ELF-1 (cell line): ENCODE results near the gene ANK2.

Experiments
- DNase-seq: peaks from one replicate; pipeline ENCODE4 v3.0.0-alpha.2; 2016; ENCODE audit warnings: low read depth, low spot score

ANK2 gene

DNA sequence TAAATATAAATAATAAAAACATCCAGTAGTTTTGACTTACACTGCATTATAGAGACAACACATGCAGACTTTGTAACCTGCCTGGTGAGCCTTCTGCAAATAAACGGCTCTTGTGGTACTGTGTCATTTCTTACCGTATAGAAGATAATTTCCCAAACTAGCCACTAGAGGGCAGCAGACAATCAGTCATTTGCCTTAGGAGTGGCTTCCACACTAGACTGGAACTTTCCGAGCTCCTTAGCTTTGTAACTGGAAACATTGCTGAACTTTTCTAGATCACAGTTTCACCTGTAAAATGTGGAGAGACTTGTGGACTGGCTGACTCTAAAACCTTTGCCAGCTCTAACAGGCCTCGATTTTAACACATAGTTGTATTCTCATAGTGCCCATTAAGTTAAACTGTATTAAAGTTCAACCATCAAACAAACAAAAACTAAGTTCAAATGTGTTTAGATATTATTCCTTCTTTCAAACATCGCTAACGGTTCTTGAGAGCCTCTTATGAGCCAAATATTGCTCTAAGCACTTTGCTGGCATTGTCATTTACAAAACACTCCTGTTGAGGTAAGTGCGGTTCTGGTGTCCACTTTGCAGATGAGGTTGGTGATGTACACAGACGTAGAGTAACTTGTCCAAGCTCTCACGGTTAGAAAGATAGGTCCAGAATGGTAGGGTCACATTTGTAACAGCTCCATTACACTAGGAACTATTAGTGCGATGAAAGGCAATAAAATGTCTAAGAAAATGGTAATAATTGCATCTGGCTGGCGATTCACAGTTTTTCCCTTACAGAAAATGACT is 345.5 kb downstream of the ANK2 start:
- peak; percentile 74 for DNase-seq

DNA sequence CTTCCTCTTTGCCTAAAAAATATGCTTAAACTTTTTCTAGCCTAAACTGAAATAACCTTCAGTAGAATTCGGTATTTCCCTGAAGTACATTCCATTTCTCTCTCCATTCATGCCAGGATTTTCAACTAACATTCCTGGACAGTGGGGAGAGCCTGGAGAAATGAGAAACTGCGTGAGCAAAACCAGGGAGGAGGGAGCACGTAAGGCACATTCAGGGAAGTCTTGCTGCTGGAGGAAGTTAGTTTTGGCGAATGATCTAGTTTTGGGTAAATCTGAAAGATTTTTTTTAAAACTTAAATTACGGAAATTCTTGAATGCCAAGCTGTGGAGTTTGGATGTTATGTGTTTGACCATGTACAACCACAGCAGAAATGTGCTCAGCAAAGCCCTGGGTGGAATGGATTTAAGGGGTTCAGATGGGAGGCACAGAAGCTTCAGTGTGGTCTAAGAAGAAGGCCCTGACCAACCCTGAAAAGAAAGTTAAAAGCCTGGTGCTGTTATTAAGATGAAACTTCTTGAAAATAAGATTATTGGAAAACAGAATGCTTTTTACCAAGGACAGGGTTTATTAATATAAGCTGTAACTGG is 347.8 kb downstream of the ANK2 start:
- DNase-seq: no peak

DNA sequence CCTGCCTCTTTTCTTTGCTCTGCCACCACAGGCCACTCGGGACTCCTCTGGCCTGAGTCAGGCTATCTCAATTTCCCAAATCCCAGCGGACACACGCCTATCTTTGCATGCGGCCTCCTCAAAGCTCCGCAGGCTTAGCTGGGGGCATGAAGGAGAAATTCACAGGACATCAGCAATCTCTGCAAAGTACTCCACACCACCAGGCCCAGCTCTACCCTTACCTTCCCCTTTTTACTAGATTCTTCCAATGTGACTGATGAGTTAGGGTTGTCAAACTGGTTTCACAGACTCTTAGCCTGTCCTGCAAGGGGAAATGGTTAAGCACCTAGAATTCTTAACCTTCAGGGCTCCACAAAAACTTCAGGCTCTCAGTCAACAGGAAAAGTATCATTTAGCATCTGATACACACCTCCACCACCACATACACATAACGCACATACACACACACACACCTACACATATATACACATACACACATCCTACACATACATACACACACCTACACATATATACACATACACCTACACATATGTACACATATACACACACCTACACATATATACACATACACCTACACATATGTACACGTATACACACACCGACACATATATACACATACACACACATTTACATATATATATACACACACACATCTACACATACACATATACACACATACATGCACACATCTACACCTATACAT is 349.1 kb downstream of the ANK2 start:
- DNase-seq: peak; percentile 71

DNA sequence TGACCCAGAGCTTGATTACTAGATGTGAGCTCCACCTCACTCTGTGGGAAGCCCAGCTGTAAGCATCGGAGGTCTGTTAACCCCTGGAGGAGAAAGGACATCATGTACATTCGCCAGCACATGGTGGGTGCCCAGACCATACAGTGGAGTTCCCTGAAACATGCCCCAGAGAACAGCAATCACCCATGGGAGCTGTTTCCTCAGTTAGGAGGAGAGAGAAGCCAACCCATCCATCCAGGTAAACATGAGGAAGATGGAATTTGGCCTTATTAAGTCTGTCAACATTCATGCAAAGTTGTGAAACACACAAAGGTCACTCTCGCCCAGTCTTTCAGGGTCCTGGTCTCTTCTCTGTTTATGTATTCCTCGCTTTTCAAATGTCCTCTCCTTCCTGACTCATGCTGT is 354.7 kb downstream of the ANK2 start:
- DNase-seq: no peak

DNA sequence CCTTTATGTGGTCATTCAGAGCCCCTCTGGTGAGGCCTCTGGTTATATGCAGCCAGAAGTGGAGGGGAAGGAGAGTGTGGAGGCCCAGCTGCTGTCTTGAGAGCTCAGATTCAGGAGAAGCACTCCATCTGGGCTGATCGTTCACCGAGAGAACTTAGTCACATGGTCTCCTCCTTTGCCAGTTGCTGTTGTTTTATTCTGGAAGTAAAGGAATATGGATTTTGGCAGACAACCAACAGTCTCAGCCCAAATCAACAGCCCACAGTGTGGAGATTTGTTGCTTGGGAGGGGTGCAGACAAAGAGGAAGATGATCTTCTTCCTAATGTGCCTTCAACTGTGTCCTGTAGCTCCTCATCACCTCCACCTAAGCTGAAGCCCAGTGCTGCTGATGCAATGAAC is 355.4 kb downstream of the ANK2 start:
- no peak for DNase-seq

DNA sequence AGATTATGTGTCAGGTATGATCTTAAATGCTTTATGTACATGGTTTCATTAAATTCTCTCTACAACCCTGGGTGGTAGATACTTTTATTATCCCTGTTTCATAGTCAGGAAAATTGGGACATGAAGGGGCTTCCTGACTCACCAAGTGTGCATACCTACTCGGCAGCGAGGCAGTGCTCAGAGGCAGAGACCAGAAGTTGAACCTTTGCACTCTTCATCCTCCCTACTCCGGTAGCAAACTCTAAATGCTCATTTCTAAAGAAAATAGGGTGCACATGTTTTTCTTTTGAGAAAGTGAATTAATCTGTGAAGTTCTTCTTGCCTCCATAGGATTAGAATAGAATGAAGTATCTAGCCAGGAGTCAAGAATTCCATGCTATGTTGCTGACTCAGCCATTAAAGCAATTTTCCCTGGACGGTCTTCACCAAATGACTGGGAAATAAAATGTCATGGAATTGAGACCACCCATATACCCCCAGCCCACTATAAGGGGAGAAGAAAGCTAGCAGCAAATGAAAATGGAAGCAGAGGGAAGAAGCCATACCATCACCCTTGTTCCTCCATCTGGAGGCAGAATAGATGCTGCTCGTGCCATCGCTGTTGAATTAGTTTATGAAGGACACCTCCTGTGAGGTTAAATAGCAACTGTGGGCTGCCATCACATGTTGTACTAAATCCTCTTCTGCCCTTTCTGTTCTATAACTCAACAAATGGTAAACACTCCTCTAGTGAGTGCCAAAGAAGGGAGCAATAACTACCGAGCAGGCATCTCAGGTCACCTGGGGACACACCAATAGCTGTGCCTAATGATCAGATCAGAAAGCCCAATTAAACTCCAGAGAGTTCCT is 356.6 kb downstream of the ANK2 start:
- no peak for DNase-seq

DNA sequence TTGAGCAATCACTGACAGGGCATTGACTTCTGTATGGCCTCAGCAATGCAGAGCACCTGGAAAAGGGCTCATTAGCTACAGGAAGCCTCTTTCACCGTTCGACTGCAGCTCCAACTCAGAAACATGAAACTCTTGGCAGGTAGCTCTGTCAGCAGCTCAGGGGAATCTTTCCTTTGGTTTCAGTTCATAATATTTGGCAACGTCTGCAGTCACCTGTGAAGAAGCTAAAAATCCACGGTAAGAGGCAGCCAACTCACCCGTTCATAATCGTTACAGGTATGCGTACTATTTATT is 357.2 kb downstream of the ANK2 start:
- DNase-seq: no peak

DNA sequence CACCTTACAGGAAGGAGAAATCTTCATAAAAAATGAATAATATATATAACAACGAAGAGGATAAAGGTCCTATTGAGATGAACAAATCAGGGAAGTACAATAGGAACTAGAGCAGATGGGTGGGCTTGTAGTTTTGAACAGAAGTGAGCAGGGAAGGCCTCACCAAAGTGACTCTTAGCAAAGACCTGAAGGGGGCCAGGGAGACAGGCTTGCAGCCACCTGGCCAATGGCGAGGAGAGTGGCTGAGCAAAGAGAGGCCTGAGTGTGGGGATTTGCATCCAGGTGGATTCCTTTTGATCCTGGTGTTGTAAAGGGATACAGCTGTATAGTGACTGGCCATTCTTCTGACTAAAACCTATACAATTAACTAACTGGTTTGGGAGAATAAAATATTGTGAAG is 358.0 kb downstream of the ANK2 start:
- peak; percentile 21 for DNase-seq

DNA sequence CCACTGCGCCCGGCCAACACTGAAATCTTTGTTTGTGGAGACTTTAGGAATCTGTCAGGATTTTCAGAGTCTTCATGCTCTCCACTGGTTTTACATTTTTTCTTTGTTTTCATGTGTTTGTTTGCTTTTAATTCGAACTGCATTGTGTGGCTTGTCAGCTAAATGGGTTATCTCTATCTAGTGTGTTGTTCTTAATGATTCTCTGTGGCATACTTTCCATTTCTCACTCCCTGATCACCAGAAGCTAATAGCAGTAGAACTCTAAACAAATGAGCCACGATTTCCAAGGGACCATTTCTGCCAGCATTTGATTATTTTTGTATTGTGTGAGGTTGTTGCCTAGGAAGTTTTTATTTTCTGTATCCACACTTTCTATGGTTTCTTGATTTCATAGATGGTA is 359.7 kb downstream of the ANK2 start:
- no peak for DNase-seq

DNA sequence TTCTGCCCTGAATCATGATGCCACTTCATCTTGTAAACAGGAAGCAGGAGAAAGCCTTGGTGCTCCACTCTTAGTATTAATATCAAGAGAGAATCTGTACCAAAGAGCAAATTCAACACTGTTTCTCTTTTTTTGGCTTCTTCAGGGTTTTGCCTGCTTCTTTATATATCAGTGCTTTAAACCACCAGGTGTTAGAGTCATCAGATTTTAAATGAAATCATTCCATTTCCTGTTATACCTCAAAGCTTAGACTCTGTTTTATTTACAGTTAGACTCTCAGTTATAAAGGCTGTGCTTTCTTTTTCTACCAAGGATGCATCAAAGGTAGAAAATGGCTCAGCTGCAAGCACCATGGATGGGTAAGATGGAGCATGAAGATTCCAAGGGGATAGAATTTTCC is 361.2 kb downstream of the ANK2 start:
- DNase-seq: no peak

DNA sequence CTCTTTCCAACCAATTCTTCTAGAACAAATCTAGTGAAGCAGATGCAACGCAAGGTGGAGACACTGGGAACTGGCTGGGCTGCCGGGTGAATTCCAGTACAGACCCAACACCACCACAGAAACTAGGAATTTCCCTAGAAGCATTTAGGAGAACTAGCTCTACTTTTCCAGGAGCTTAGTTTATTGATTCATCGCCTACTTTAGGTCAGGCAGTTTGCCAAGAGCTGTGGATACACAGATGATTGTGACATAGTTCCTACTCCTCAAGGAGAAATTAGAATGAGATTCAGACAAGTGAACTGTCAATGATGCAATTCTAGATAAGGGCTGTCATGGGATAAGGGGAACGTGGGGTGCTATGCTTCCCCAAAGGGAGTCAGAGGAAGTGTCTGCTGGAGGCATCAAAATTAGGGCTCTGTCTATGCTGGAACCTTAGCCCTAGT is 362.1 kb downstream of the ANK2 start:
- no peak for DNase-seq

DNA sequence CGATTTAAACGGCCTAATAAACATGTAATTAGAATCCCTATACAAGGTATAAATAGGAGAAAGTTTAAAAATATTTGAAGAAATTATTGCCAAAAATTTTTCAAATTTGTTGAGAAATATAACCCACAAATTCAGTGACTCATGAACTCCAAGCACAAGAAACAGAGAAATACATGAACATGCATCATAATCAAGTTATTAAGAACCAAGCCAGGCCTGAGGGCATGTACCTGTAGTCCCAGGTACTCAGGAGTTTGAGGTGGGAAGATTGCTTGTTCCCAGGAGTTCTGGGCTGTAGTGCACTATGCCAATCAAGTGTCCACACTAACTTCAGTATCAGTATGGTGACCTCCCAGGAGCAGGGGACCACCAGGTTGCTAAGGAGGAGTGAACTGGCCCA is 370.2 kb downstream of the ANK2 start:
- no peak for DNase-seq

DNA sequence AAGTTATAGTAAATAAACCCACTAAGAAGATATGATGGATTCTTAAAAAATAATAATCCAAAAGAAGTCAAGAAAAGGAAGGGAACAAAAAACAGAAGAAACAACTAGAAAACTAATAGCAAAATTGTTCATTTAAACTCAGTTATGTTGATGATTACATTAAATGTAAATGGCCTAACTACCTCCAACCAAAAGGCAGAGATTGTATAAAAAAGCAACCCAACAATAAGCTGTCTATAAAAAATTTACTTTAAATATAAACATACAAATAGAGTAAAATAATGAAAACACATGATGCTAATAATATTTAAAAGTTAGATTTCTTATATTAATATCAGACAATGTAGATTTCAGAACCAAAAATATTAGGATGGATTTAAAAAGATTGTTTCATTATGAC is 371.5 kb downstream of the ANK2 start:
- no peak for DNase-seq

DNA sequence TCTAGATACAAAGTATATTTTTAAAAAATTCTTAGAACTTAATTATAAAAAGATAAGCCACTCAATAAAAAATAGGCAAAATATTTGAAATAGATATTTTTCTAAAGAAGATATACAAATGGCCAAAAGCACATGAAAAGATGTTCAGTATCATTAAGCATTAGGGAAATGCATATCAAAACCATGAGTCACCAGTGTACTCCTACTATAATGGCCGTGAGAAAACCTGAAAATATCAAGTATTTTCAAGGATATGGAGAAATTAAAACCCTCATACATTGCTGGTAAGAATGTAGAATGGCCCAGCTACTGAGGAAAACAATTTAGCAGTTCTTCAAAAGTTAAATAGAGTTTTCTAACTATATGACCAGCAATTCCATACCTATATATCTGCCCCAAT is 374.2 kb downstream of the ANK2 start:
- no peak for DNase-seq

DNA sequence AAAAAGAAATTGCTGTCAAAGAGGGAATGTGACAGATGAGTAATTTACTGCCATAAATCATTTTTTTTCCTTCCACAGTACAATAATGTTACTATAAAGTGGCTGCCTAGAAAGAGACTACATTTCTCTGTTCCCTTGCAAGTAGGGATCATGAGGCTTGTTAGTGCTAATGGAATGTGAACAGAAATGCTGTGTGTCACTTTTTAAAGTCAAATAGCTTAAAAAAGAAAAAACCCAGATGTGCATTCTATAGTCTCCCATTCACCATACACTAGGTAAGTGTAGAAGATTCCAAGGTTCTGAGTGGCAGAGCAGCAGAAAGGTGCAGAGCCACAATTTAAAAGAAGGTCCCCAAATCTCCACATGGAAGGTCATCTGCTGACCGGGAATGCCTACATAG is 383.7 kb downstream of the ANK2 start:
- no peak for DNase-seq
